CD14-positive monocyte (primary cell): ENCODE measurements around the gene MTHFSD. TPM values are rescaled to one million over a fixed set of nuclear protein-coding genes. Genes with fewer than 3 reads are reported as not detected.

Experiments used
- DNase-seq, 3 donors: peaks; one replicate each; pipeline ENCODE4 v3.0.0-alpha.2; 2011 to 2022
- H2AFZ ChIP-seq: 2 replicates; pipeline ENCODE4 v1.6.0; 2012; ENCODE audit warnings: mild to moderate bottlenecking, low read depth, low read length, inconsistent platforms; ENCODE audit not compliant: insufficient read depth, poor library complexity, severe bottlenecking
- H3K27ac ChIP-seq, 2 donors: 1 replicate in 1 of 2; 2 replicates in 1 of 2; pipeline ENCODE4 v1.5.1; 2012 to 2013; ENCODE audit warnings: low read length in 2 of 2, control low read depth in 1 of 2, inconsistent platforms in 1 of 2, low read depth in 1 of 2, mild to moderate bottlenecking in 1 of 2
- H3K27me3 ChIP-seq, 2 donors: one replicate each; pipeline versions ENCODE4 v1.6.0 to v1.6.1; 2011 to 2013; ENCODE audit warnings: low read length in 2 of 2; ENCODE audit not compliant: control insufficient read depth in 2 of 2, insufficient read depth in 2 of 2
- H3K36me3 ChIP-seq, 2 donors: replicated peaks in 1 of 2; 1 replicate in 1 of 2; 2 replicates in 1 of 2; pipeline versions ENCODE4 v1.5.1 to v1.6.1; 2012 to 2013; ENCODE audit warnings: low read length in 2 of 2, control low read depth in 1 of 2, inconsistent platforms in 1 of 2, mild to moderate bottlenecking in 1 of 2; ENCODE audit not compliant: insufficient read depth in 2 of 2, control insufficient read depth in 1 of 2
- H3K4me1 ChIP-seq, 2 donors: 1 replicate in 1 of 2; 2 replicates in 1 of 2; pipeline versions ENCODE4 v1.5.1 to v1.6.1; 2012 to 2013; ENCODE audit warnings: low read length in 2 of 2, control low read depth in 1 of 2, inconsistent platforms in 1 of 2, mild to moderate bottlenecking in 1 of 2, moderate library complexity in 1 of 2; ENCODE audit not compliant: insufficient read depth in 2 of 2, control insufficient read depth in 1 of 2
- H3K4me2 ChIP-seq: replicated peaks from 2 replicates; pipeline ENCODE3; 2012; ENCODE audit warnings: low read length, moderate library complexity, mild to moderate bottlenecking; ENCODE audit not compliant: poor library complexity, severe bottlenecking; ENCODE audit errors: extremely low read depth
- H3K4me3 ChIP-seq, 3 experiments: fragments of 200-600 bp in 1 of 3; sonication (generic) in 1 of 3; replicated peaks in 1 of 3; 1 replicate in 2 of 3; 2 replicates in 1 of 3; pipeline ENCODE4 v1.5.1; 2011 to 2013; ENCODE audit warnings: low read length in 3 of 3, mild to moderate bottlenecking in 3 of 3, control low read depth in 2 of 3, low read depth in 2 of 3, inconsistent platforms in 1 of 3, moderate library complexity in 1 of 3
- H3K79me2 ChIP-seq: 2 replicates; pipeline ENCODE4 v1.6.0; 2012; ENCODE audit warnings: mild to moderate bottlenecking, control low read depth, inconsistent platforms, low read length, moderate library complexity; ENCODE audit not compliant: insufficient read depth
- H3K9ac ChIP-seq: 2 replicates; pipeline ENCODE4 v1.6.0; 2017; ENCODE audit warnings: low read length, mild to moderate bottlenecking; ENCODE audit not compliant: insufficient read depth, poor library complexity, severe bottlenecking
- H3K9me3 ChIP-seq, 2 donors: replicated peaks in 1 of 2; 1 replicate in 1 of 2; 2 replicates in 1 of 2; pipeline versions ENCODE4 v1.5.1 to v1.6.1; 2012 to 2013; ENCODE audit warnings: low read length in 2 of 2, control low read depth in 1 of 2; ENCODE audit not compliant: control insufficient read depth in 1 of 2, insufficient read depth in 1 of 2
- H4K20me1 ChIP-seq: 2 replicates; pipeline ENCODE4 v1.6.0; 2012; ENCODE audit warnings: mild to moderate bottlenecking, low read length, control low read depth, moderate library complexity; ENCODE audit not compliant: insufficient read depth
- H3K27ac Mint-ChIP-seq, 7 donors: one replicate each; pipeline ENCODE4 v1.8.0; 2020; ENCODE audit warnings: mild to moderate bottlenecking in 7 of 7, mixed read lengths in 7 of 7, moderate library complexity in 6 of 7, inconsistent platforms in 2 of 7
- H3K27me3 Mint-ChIP-seq, 3 donors: one replicate each; pipeline ENCODE4 v1.8.0; 2021 to 2022; ENCODE audit warnings: low read depth in 3 of 3, mild to moderate bottlenecking in 3 of 3, mixed read lengths in 3 of 3, moderate library complexity in 3 of 3, inconsistent platforms in 1 of 3
- H3K36me3 Mint-ChIP-seq, 2 donors: one replicate each; pipeline ENCODE4 v1.8.0; 2020; ENCODE audit warnings: mixed read lengths in 2 of 2, inconsistent platforms in 1 of 2, mild to moderate bottlenecking in 1 of 2
- H3K4me1 Mint-ChIP-seq: one replicate; pipeline ENCODE4 v1.8.0; 2020; ENCODE audit warnings: mild to moderate bottlenecking, mixed read lengths
- H3K4me3 Mint-ChIP-seq, 2 donors: one replicate each; pipeline ENCODE4 v1.8.0; 2020; ENCODE audit warnings: mild to moderate bottlenecking in 2 of 2, mixed read lengths in 2 of 2, moderate library complexity in 1 of 2
- H3K9me3 Mint-ChIP-seq, 7 donors: one replicate each; pipeline ENCODE4 v1.8.0; 2020 to 2022; ENCODE audit warnings: mixed read lengths in 7 of 7, mild to moderate bottlenecking in 6 of 7, moderate library complexity in 6 of 7, inconsistent platforms in 2 of 7
- WGBS: methylation state at CpG from one replicate; pipeline ENCODE4 v1.1.5; 2013; ENCODE audit warnings: missing lambda C conversion rate; ENCODE audit not compliant: insufficient coverage; 5-methylcytosine and 5-hydroxymethylcytosine counted together
- intact Hi-C, 2 donors: fragments of 100-400 bp; cut with micrococcal nuclease; formaldehyde crosslinking; loops; one replicate each; pipeline versions ENCODE4 v1.15.0 to v1.15.1; 2023
- polyA plus RNA-seq, 3 donors: library from polyadenylated mRNA; depleted of rRNA in 1 of 3; unstranded in 2 of 3; stranded (reverse) in 1 of 3; fragments of 300-500 nt in 2 of 3; fragments of >200 nt in 1 of 3; fragmentation: Illumina TruSeq in 2 of 3; gene quantifications; 1 replicate in 2 of 3; 2 replicates in 1 of 3; pipeline ENCODE4 v1.2.3, GENCODE V29; 2012 to 2021
- TF ChIP-seq, protein P1 (sequence below): fragments of 200-600 bp; IDR thresholded peaks from one replicate; pipeline ENCODE4 v1.8.0; 2022; ENCODE audit warnings: antibody characterized with exemption, mild to moderate bottlenecking

Gene MTHFSD
- polyA plus RNA-seq, 3 donors, result 7.2 to 14.1 (median 11.7) TPM

DNA sequence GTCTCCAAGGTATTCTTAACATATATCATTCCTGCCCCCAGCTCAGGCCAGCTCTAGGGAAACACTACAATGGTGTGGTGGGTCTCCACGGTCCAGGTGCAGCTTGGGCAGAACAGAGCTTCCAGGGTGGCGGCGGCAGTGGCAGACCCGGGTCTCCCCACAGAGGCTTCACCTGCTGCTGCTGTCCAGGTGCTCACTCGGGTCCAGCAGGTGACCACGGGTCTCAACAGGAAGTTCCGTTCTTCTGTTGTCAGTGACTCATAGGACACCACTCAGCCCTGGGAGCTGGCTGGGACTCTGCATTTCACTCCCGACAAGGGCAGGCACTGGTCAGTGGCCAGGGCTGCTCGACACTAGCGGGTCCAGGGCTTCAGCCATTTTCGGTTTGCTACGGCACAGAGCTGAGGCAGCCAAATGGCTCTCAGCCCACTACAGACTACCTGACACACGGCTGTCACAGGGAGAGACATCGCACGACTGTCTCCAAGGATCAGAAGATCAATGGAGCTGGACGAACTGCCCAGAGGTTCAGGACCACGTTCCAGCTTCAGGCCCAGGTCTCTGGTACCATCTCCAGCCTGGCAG, 16.7 kb downstream of the MTHFSD start:
- TF ChIP-seq, protein P1, sequence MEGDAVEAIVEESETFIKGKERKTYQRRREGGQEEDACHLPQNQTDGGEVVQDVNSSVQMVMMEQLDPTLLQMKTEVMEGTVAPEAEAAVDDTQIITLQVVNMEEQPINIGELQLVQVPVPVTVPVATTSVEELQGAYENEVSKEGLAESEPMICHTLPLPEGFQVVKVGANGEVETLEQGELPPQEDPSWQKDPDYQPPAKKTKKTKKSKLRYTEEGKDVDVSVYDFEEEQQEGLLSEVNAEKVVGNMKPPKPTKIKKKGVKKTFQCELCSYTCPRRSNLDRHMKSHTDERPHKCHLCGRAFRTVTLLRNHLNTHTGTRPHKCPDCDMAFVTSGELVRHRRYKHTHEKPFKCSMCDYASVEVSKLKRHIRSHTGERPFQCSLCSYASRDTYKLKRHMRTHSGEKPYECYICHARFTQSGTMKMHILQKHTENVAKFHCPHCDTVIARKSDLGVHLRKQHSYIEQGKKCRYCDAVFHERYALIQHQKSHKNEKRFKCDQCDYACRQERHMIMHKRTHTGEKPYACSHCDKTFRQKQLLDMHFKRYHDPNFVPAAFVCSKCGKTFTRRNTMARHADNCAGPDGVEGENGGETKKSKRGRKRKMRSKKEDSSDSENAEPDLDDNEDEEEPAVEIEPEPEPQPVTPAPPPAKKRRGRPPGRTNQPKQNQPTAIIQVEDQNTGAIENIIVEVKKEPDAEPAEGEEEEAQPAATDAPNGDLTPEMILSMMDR, result no peak
- peaks cover 80 to 95% of the 10 kb centered on the region in 2 donors for H3K36me3 Mint-ChIP-seq
- Histone ChIP-seq H3K79me2 (no peaks in the 10 kb centered on the region), H2AFZ (no peak overlapping the region), H3K27me3 (no peaks in the 10 kb centered on the region), H3K4me2 (no peak overlapping the region), H3K36me3 (peaks cover 63 to 84% of the 10 kb centered on the region in 2 donors), H3K27ac (no peak overlapping the region), H3K9me3 (no peaks in the 10 kb centered on the region), H3K4me1 (no peaks in the 10 kb centered on the region), H3K4me3 (no peak overlapping the region), H3K9ac (no peak overlapping the region), H4K20me1 (no peaks in the 10 kb centered on the region)
- no peaks in the 10 kb centered on the region for H3K9me3 Mint-ChIP-seq
- no peaks in the 10 kb centered on the region for H3K4me1 Mint-ChIP-seq
- H3K4me3 Mint-ChIP-seq, result no peak overlapping the region
- WGBS, result 94% methylated on average over 17 of the region's 17 CpGs
- intact Hi-C loops, result no loop called here
- H3K27ac Mint-ChIP-seq, result no peak overlapping the region
- no peaks in the 10 kb centered on the region for H3K27me3 Mint-ChIP-seq
- no peak for DNase-seq

DNA sequence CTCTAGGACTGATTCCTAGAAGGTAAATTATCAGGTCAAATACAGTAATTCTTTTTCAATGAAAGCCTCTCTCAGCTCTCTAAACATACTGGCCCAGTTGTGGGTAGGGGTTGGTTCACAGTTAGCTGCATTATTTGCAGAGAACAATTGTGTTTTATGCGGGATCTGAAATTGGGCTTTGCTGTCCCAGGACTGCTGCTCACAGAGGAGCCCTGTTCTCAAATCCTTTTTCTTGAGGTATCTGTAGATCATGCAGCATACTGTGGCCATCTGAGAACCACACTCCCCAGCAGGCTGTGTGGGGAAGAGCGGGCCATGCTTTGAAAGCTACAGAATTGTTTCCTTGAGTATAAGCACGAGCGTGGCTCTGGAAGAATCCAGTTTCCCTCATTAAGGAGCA, 17.5 kb downstream of the MTHFSD start:
- peaks cover 73 to 91% of the 10 kb centered on the region in 2 donors for H3K36me3 Mint-ChIP-seq
- DNase-seq, result no peak
- Histone ChIP-seq H3K27me3 (no peaks in the 10 kb centered on the region), H3K36me3 (peaks cover 60 to 80% of the 10 kb centered on the region in 2 donors), H4K20me1 (no peaks in the 10 kb centered on the region), H3K4me3 (no peak overlapping the region), H3K9ac (no peak overlapping the region), H3K79me2 (no peaks in the 10 kb centered on the region), H3K4me1 (no peaks in the 10 kb centered on the region), H3K9me3 (no peaks in the 10 kb centered on the region), H3K27ac (no peak overlapping the region), H3K4me2 (no peak overlapping the region), H2AFZ (no peak overlapping the region)
- H3K9me3 Mint-ChIP-seq, result no peaks in the 10 kb centered on the region
- intact Hi-C loops, result no loop called here
- TF ChIP-seq, protein P1, result no peak
- no peak overlapping the region for H3K27ac Mint-ChIP-seq
- no peaks in the 10 kb centered on the region for H3K27me3 Mint-ChIP-seq
- no peak overlapping the region for H3K4me3 Mint-ChIP-seq
- no peaks in the 10 kb centered on the region for H3K4me1 Mint-ChIP-seq
- 100% methylated on average over 2 of the region's 4 CpGs for WGBS
